Activated T-helper 2 cell treated with anti-CD3 and anti-CD28 coated beads, Interferon-gamma antibody, Interleukin-2, Interleukin-4, amounts not matched to agents 10 μg/mL and 5 μg/mL and 100 μg/mL, durations not matched to agents 14 hours and 24 hours and 36 hours (primary cell): ENCODE measurements around the gene FKRP. TPM values are rescaled to one million over a fixed set of nuclear protein-coding genes. Genes with fewer than 3 reads are reported as not detected.
"Not testable (repeated sequence)": the region's sequence is repeated elsewhere in the genome, so short reads cannot be mapped to it uniquely, and the experiment has no call there.

Experiments
- DNase-seq: peaks from one replicate; pipeline ENCODE4 v3.0.0; 2021; ENCODE audit warnings: low spot score
- H3K27ac Mint-ChIP-seq: one replicate; pipeline ENCODE4 v1.8.0; 2021; ENCODE audit warnings: mixed read lengths
- H3K27me3 Mint-ChIP-seq: one replicate; pipeline ENCODE4 v1.8.0; 2021; ENCODE audit warnings: low read depth, mixed read lengths
- H3K36me3 Mint-ChIP-seq: one replicate; pipeline ENCODE4 v1.8.0; 2021; ENCODE audit warnings: low read depth, mixed read lengths
- H3K4me1 Mint-ChIP-seq: one replicate; pipeline ENCODE4 v1.8.0; 2021; ENCODE audit warnings: low read depth, mixed read lengths
- H3K4me3 Mint-ChIP-seq: one replicate; pipeline ENCODE4 v1.8.0; 2021; ENCODE audit warnings: low read depth, mild to moderate bottlenecking, moderate library complexity, mixed read lengths
- H3K9me3 Mint-ChIP-seq: one replicate; pipeline ENCODE4 v1.8.0; 2021; ENCODE audit warnings: mixed read lengths
- intact Hi-C: fragments of 100-400 bp; cut with micrococcal nuclease; formaldehyde crosslinking; loops from one replicate; pipeline ENCODE4 v1.15.1; 2023
- total RNA-seq: library from RNA; stranded (reverse); gene quantifications from 2 replicates; pipeline ENCODE4 v1.2.3, GENCODE V29; 2022

FKRP gene
- total RNA-seq, 1 donor from 2014 or later: 23.1 TPM

DNA sequence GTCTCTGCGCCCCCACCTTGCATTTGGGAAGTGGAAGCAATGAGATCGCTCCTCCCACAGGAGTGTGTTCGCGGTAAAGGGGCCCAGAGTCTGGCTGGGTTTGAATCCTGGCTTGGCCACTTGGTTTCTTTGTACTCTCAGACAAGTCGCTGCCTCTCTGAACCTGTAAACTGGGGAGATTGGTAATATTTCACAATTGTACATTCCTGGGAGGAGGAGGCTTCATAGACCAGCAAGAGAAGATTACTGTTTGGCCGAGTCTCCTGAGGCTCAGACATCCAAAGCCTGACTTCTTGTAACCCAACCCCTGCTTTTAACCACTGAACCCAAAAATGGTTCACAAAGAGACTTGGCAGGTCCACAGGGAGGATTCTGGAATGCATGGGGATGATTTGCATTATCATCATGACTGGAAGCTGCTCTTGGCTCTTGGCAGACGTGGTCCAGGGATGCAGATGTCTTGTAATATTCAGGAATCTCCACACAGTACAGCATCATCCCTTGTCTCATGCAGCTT lies 14.0 kb downstream of the FKRP start:
- Mint-ChIP-seq H3K27me3 (no peaks in the 10 kb centered on the region), H3K4me3 (no peak overlapping the region), H3K9me3 (no peaks in the 10 kb centered on the region), H3K4me1 (no peaks in the 10 kb centered on the region), H3K36me3 (peaks cover 10% of the 10 kb centered on the region), H3K27ac (no peak overlapping the region)
- no peak for DNase-seq
- intact Hi-C loops: loop anchor here (5.0 kb wide), 1 partner anchor 67 kb away; no protein-coding TSS in a partner anchor

DNA sequence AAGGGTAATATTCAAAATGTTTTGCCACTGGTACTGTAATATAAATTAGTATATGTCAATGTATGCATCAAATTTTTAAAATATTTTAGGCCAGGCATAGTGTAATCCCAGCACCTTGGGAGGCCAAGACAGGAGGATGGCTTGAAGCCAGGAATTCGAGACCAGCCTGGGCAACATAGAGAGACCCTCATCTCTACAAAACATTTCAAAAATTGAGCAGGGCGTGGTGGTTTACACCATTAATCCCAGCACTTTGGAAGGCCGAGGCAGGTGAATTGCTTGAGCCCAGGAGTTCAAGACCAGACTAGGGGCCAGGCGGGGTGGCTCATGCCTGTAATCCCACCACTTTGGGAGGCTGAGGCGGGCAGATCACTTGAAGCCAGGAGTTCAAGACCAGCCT lies 14.5 kb downstream of the FKRP start:
- H3K4me3 Mint-ChIP-seq: no peak overlapping the region
- H3K9me3 Mint-ChIP-seq: no peaks in the 10 kb centered on the region
- H3K27me3 Mint-ChIP-seq: no peaks in the 10 kb centered on the region
- H3K27ac Mint-ChIP-seq: no peak overlapping the region
- H3K4me1 Mint-ChIP-seq: no peaks in the 10 kb centered on the region
- DNase-seq: no peak
- peaks cover 10% of the 10 kb centered on the region for H3K36me3 Mint-ChIP-seq
- intact Hi-C loops: no loop called here

DNA sequence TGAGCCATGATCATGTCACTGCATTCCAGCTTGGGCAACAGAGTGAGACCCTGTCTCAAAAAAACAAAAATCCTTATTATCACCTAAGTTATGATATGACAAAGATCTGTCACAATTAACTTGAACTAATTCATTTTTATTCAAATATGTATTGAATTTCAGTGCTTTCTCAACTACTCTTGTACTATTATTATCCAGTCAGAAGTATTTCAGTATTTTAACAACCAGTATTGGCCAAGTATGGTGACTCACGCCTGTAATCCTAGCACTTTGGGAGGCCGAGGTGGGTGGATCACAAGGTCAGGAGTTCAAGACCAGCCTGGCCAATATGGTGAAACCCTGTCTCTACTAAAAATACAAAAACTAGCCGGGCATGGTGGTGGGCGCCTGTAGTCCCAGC lies 15.0 kb downstream of the FKRP start:
- H3K4me3 Mint-ChIP-seq, H3K4me1 Mint-ChIP-seq, intact Hi-C loops, DNase-seq, H3K36me3 Mint-ChIP-seq, H3K27me3 Mint-ChIP-seq, H3K9me3 Mint-ChIP-seq, H3K27ac Mint-ChIP-seq: not testable (repeated sequence)

DNA sequence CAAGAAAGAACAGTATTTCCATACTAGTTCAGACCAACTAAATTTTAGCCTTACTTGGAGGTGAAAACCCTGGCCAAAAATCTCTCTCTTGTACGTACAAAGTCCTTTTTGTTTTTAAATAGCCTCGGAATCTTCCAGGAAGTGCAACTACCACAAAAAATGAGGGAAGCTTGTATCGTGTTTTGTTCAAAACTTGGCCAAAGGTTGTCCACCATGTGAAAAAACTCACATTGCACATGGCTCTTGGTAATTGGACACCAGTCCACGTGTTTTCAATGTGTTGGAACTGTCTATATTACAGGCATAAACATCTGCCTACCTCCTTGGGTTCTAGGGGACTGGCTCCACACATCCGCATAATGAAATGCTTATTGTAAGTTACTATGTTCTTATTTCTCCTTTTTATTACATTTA lies 15.6 kb downstream of the FKRP start:
- Mint-ChIP-seq H3K36me3 (peaks cover 8% of the 10 kb centered on the region), H3K27ac (no peak overlapping the region), H3K4me1 (no peaks in the 10 kb centered on the region), H3K4me3 (no peak overlapping the region), H3K27me3 (no peaks in the 10 kb centered on the region), H3K9me3 (no peaks in the 10 kb centered on the region)
- intact Hi-C loops: no loop called here
- no peak for DNase-seq

DNA sequence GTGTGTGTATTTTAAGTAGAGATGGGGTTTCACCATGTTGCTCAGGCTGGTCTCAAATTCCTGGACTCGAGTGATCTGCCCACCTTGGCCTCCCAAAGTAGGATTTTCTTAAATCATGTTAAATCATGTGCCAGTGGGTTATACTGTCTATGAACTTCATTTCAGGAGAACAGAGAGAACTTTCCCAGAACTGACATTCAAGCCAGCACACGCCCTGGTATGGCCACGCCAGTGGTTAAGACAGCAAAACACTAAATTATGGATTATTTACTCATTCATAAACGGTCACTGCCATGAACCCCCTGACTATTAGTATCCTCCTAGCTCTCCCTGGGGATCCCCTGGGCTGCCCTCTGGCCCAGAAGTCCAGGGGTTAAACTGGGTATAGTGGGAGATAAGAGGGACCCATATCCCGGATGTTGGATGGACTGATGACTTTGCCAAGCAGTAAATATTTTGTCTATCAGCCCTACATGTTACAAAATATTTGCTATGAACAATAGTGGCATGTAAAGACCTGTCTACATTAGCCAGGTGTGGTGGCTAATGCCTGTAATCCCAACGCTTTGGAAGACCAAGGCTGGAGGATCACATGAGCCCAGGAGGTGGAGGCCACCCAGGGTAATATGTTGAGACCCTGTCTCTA lies 16.5 kb downstream of the FKRP start:
- H3K9me3 Mint-ChIP-seq: no peaks in the 10 kb centered on the region
- peaks cover 2% of the 10 kb centered on the region for H3K36me3 Mint-ChIP-seq

DNA sequence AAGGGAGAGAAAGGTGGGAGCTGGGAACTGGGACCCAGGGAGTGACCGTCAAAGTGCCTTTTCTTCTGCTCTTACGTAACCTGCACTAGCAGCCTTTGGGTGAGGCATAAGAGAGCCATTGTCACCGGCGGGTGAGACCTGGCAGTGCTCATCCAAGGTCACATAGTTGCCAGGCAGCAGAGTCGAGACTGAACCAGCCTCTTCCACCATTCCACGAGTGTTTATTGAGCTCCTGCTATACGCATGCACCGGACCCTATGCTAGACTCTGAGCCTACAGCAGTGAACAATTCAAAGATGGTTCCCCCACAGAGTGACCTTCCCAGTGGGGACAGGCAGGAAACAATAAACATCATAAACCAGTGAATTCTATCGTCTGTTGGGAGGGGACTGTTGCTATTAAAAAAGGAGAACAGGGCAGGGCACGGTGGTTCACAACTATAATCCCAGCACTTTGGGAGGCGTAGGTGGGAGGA lies 19.0 kb downstream of the FKRP start:
- H3K4me3 Mint-ChIP-seq: no peak overlapping the region
- peaks cover 2% of the 10 kb centered on the region for H3K4me1 Mint-ChIP-seq
- no peak overlapping the region for H3K27ac Mint-ChIP-seq
- DNase-seq: no peak
- H3K9me3 Mint-ChIP-seq: no peaks in the 10 kb centered on the region
- no peaks in the 10 kb centered on the region for H3K27me3 Mint-ChIP-seq
- intact Hi-C loops: no loop called here
- no peaks in the 10 kb centered on the region for H3K36me3 Mint-ChIP-seq

More for the DNA sequence above, 16.5 kb downstream of the FKRP start:
- H3K4me1 Mint-ChIP-seq: peaks cover 2% of the 10 kb centered on the region
- intact Hi-C loops: no loop called here
- H3K27me3 Mint-ChIP-seq: no peaks in the 10 kb centered on the region
- H3K27ac Mint-ChIP-seq: no peak overlapping the region
- no peak for DNase-seq
- H3K4me3 Mint-ChIP-seq: no peak overlapping the region

DNA sequence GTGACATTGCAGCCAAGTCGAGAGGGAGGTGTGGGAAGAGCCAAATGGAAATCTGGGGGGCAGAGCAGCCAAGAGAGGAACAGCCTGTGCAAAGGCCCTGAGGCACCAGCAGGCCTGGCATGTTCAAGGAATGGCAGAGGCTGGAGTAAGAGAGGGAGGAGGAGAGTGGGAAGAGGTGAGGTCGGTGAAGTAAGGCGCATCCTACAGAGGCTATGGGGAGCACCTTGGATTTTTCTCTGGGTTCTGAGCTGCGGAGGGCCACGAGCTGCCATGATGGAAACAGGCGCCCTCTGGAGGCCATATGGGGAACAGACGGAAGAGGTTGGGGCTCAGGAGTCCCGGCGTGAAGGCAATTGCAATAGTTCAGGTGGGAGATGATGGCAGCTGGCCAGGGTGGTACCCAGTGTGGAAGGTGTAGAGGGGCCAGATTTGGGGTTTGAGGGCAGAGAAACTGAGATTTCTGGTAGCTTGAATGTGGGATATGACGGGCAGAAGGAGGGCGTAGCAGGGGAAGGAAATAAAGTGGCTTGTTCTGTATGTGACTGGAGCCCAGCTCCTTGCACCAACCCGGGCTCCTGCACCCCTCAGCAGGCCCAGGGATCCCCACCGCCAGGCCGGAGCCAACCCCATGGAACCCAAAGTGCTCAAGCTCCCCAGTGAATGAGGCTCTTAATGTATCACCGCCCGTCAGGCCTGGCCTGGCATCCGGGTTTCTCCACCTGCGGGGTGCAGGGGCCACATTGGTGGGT lies 20.9 kb downstream of the FKRP start:
- Mint-ChIP-seq H3K36me3 (peaks cover 4% of the 10 kb centered on the region), H3K27ac (no peak overlapping the region), H3K4me3 (no peak overlapping the region), H3K4me1 (peaks cover 2% of the 10 kb centered on the region), H3K9me3 (no peaks in the 10 kb centered on the region), H3K27me3 (no peaks in the 10 kb centered on the region)
- intact Hi-C loops: no loop called here
- DNase-seq: peak; percentile 46

DNA sequence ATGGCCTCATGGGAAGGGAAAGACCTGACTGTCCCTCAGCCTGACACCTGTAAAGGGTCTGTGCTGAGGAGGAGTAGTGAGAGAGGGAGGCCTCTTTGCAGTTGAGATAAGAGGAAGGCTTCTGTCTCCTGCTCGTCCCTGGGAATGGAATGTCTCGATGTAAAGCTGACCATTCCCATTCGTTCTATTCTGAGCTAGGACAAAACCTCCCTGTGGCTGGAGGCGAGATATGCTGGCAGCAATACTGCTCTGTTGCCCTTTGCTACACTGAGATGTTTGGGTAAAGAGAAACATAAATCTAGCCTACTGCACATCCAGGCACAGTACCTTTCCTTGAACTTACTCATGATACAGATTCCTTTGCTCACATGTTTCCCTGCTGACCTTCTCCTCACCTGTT lies 22.9 kb downstream of the FKRP start:
- H3K36me3 Mint-ChIP-seq, DNase-seq, H3K27ac Mint-ChIP-seq, H3K4me1 Mint-ChIP-seq, H3K27me3 Mint-ChIP-seq, H3K9me3 Mint-ChIP-seq, H3K4me3 Mint-ChIP-seq, intact Hi-C loops: not testable (repeated sequence)

DNA sequence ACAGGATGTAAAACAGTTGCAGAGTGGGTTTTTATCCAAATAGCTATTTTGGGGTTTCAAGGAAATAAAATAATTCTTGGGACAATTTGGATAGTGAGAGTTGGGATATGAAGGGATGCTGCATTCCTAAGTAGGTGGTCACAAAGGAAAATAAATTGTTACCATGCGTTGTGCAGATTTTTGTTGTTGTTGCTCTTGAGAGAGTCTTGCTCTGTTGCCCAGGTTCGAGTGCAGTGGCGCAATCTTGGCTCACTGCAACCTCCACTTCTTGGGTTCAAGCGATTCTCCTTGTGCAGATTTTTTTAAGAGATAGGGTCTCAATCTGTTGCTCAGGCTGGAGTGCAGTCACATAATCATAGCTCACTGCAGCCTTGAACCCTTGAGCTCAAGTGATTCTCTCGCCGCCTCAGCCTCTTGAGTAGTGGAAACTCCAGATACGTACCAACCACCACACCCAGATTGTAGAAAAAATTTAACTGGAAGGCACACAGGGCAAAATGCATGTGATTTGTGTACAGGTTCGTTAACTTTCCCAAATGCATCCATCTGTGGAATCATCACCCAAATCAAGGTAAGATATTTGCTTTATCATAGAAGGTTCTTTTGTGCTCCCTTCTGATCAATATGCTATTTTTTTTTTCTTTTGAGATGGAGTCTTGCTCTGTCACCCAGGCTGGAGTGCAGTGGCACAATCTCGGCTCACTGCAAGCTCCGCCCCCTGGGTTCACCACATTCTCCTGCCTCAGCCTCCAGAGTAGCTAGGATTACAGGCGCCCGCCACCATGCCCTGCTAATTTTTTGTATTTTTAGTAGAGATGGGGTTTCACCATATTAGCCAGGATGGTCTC lies 26.5 kb downstream of the FKRP start:
- no peaks in the 10 kb centered on the region for H3K9me3 Mint-ChIP-seq
- H3K4me1 Mint-ChIP-seq: peaks cover 3% of the 10 kb centered on the region
- H3K27me3 Mint-ChIP-seq: no peaks in the 10 kb centered on the region
- intact Hi-C loops: no loop called here
- DNase-seq: no peak
- H3K36me3 Mint-ChIP-seq: peaks cover 37% of the 10 kb centered on the region
- H3K27ac Mint-ChIP-seq: no peak overlapping the region
- H3K4me3 Mint-ChIP-seq: no peak overlapping the region

DNA sequence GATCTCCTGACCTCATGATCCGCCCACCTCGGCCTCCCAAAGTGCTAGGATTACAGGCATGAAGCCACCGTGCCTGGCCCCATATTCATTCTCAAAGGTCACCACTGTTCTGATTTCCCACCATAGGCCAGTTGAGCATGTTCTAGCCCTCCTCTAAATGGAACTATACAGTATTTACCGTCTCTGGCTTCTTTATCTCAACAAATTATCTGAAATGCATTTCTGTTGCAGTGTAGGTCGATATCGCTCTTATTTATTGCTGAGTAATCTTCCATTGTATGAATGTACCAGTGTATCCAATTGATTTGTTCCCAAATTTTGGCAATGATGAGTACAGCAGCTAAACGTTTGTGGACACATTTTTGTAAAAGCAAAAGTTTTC lies 27.2 kb downstream of the FKRP start:
- peaks cover 42% of the 10 kb centered on the region for H3K36me3 Mint-ChIP-seq
- H3K4me3 Mint-ChIP-seq: no peak overlapping the region
- intact Hi-C loops: no loop called here
- no peaks in the 10 kb centered on the region for H3K9me3 Mint-ChIP-seq
- peaks cover 6% of the 10 kb centered on the region for H3K4me1 Mint-ChIP-seq
- H3K27me3 Mint-ChIP-seq: no peaks in the 10 kb centered on the region
- no peak for DNase-seq
- H3K27ac Mint-ChIP-seq: no peak overlapping the region

DNA sequence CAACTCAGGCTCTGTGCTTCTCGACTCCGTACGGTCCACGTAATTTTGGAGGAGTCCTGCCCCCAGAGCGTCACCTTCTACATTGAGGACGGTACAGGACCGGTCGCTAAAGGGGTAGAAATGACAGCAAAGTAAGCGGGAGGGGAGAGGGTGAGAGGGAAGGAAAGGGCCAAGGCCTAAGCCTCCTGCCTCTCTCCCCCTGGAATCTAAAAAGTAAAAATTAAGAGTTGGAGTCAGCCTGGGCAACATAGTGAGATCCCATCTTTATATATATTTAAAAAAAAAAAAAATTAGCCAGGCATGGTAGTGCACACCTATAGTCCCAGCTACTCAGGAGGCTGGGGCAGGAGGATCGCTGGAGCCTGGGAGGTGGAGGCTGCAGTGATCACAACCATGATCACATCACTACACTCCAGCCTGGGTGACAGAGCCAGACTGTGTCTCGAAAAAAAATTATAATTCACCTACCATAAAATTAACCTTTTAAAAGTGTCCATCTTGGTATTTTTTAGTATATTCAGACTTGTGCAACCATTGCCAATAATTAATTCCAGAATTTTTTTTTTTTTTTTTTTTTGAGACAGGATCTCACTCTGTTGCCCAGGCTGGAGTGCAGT lies 29.9 kb downstream of the FKRP start:
- intact Hi-C loops: no loop called here
- no peak overlapping the region for H3K27ac Mint-ChIP-seq
- no peak overlapping the region for H3K4me3 Mint-ChIP-seq
- H3K4me1 Mint-ChIP-seq: peaks cover 6% of the 10 kb centered on the region
- no peaks in the 10 kb centered on the region for H3K27me3 Mint-ChIP-seq
- peaks cover 56% of the 10 kb centered on the region for H3K36me3 Mint-ChIP-seq
- no peaks in the 10 kb centered on the region for H3K9me3 Mint-ChIP-seq
- DNase-seq: no peak
